K562 (cell line): ENCODE results near the gene CUX1. TPM values are rescaled to one million over a fixed set of nuclear protein-coding genes. Genes with fewer than 3 reads are reported as not detected.
A peak's percentile ranks its signal among the peaks of the same experiment; 100 is the strongest.

Experiments used
- DNMT1 ChIP-seq: fragments of 450-650 bp; IDR thresholded peaks from 2 replicates; pipeline ENCODE4 v1.6.1; 2016; ENCODE audit warnings: antibody characterized with exemption, mild to moderate bottlenecking
- EWSR1 ChIP-seq: fragments of 450-650 bp; IDR thresholded peaks from 2 replicates; pipeline ENCODE4 v1.6.1; 2018; ENCODE audit warnings: borderline replicate concordance, mild to moderate bottlenecking, low read depth, moderate library complexity; ENCODE audit not compliant: partially characterized antibody
- FIP1L1 ChIP-seq: fragments of 200-400 bp; formaldehyde crosslinking; IDR thresholded peaks from 2 replicates; pipeline ENCODE4 v1.6.1; 2018; ENCODE audit warnings: mild to moderate bottlenecking, low read depth, low read length; ENCODE audit not compliant: poor library complexity, severe bottlenecking
- GABPA ChIP-seq: fragments of 200-800 bp; sonication (Bioruptor generic); conservative IDR thresholded peaks from 2 replicates; pipeline ENCODE4 v1.6.1; 2016; ENCODE audit warnings: low read depth, missing genetic modification characterization, missing compliant biosample characterization
- HNRNPL ChIP-seq: fragments of 200-400 bp; formaldehyde crosslinking; IDR thresholded peaks from 2 replicates; pipeline ENCODE4 v1.6.1; 2017; ENCODE audit warnings: low read depth, mild to moderate bottlenecking, low read length
- JUN ChIP-seq, 2 experiments: sonication (generic) in 1 of 2; formaldehyde crosslinking in 1 of 2; IDR thresholded peaks; 2 replicates each; pipeline versions ENCODE4 v1.6.1 to v1.8.0; 2012 to 2022; ENCODE audit warnings: borderline replicate concordance in 2 of 2, mild to moderate bottlenecking in 2 of 2, improper control_type of control experiment in 1 of 2, low read depth in 1 of 2, low read length in 1 of 2, missing genetic modification reagents in 1 of 2
- KAT8 ChIP-seq: fragments of 450-650 bp; IDR thresholded peaks from 2 replicates; pipeline ENCODE4 v1.6.1; 2016; ENCODE audit warnings: low read depth, mild to moderate bottlenecking
- KLF1 ChIP-seq: fragments of 450-650 bp; IDR thresholded peaks from 2 replicates; pipeline ENCODE4 v1.6.1; 2016; ENCODE audit warnings: missing genetic modification characterization, missing compliant biosample characterization
- MTA1 ChIP-seq: fragments of 450-650 bp; IDR thresholded peaks from 2 replicates; pipeline ENCODE4 v1.6.1; 2017; ENCODE audit warnings: borderline replicate concordance
- NFE2 ChIP-seq: IDR thresholded peaks from 2 replicates; pipeline ENCODE4 v1.6.1; 2014; ENCODE audit warnings: antibody characterized with exemption, low read depth
- NFIC ChIP-seq: fragments of 450-650 bp; IDR thresholded peaks from 2 replicates; pipeline ENCODE4 v1.6.1; 2017; ENCODE audit warnings: mild to moderate bottlenecking, inconsistent platforms
- NFRKB ChIP-seq: fragments of 450-650 bp; IDR thresholded peaks from 2 replicates; pipeline ENCODE4 v1.6.1; 2016; ENCODE audit warnings: low read depth
- RCOR1 ChIP-seq, 2 experiments: IDR thresholded peaks; 2 replicates each; pipeline ENCODE4 v1.6.1; 2012; ENCODE audit warnings: low read depth in 2 of 2, low read length in 2 of 2, borderline replicate concordance in 1 of 2, improper control_type of control experiment in 1 of 2
- RFX5 ChIP-seq: IDR thresholded peaks from 2 replicates; pipeline ENCODE4 v1.6.1; 2011; ENCODE audit warnings: low read depth, mild to moderate bottlenecking, improper control_type of control experiment, low read length
- ZNF830 ChIP-seq: fragments of 250-450 bp; sonication (Bioruptor Pico); IDR thresholded peaks from 2 replicates; pipeline ENCODE4 v1.5.0; 2021; ENCODE audit warnings: mild to moderate bottlenecking
- ZSCAN29 ChIP-seq: fragments of 450-650 bp; IDR thresholded peaks from 2 replicates; pipeline ENCODE4 v1.6.1; 2017
- polyA plus RNA-seq, 8 experiments: library from polyadenylated mRNA; depleted of rRNA in 4 of 8; stranded (reverse) in 5 of 8; unstranded in 3 of 8; fragments of >200 nt; fragmentation: Nextera tagmentation in 2 of 8; fragmentation: Illumina TruSeq in 1 of 8; extraction: Ambion mirVana in 2 of 8; extraction: Trizol in 1 of 8; gene quantifications; 2 replicates each; pipeline versions ENCODE4 v1.2.1 to v1.2.3, GENCODE V29; 2011 to 2014; ENCODE audit warnings: inconsistent platforms in 1 of 8, missing spikeins in 1 of 8
- total RNA-seq, 7 experiments: library from RNA; depleted of rRNA in 6 of 7; stranded (reverse); fragments of >200 nt in 6 of 7; fragmentation: Illumina TruSeq in 2 of 7; extraction: Trizol in 2 of 7; gene quantifications; 2 replicates each; pipeline versions ENCODE4 v1.2.1 to v1.2.3, GENCODE V29; 2011 to 2021; ENCODE audit warnings: low replicate concordance in 1 of 7
- TF ChIP-seq, protein P1 (sequence below): fragments of 450-650 bp; IDR thresholded peaks from 2 replicates; pipeline ENCODE4 v1.6.1; 2018; ENCODE audit not compliant: partially characterized antibody
- TF ChIP-seq, protein P2 (sequence below), 2 experiments: IDR thresholded peaks; 2 replicates each; pipeline ENCODE4 v1.6.1; 2011; ENCODE audit warnings: borderline replicate concordance in 1 of 2, control low read depth in 1 of 2, low read depth in 1 of 2, low read length in 1 of 2, mild to moderate bottlenecking in 1 of 2, mixed read lengths in 1 of 2, moderate library complexity in 1 of 2; ENCODE audit not compliant: insufficient read depth in 1 of 2, insufficient read length in 1 of 2, poor library complexity in 1 of 2, severe bottlenecking in 1 of 2; ENCODE audit errors: extremely low read depth in 1 of 2

Gene CUX1
- total and polyA plus RNA-seq, 9 of the 15 experiments (the other 6 are each of a cell fraction or from before 2014, with no cell fraction given): 3.6 to 55.3 (median 25.2) TPM

DNA sequence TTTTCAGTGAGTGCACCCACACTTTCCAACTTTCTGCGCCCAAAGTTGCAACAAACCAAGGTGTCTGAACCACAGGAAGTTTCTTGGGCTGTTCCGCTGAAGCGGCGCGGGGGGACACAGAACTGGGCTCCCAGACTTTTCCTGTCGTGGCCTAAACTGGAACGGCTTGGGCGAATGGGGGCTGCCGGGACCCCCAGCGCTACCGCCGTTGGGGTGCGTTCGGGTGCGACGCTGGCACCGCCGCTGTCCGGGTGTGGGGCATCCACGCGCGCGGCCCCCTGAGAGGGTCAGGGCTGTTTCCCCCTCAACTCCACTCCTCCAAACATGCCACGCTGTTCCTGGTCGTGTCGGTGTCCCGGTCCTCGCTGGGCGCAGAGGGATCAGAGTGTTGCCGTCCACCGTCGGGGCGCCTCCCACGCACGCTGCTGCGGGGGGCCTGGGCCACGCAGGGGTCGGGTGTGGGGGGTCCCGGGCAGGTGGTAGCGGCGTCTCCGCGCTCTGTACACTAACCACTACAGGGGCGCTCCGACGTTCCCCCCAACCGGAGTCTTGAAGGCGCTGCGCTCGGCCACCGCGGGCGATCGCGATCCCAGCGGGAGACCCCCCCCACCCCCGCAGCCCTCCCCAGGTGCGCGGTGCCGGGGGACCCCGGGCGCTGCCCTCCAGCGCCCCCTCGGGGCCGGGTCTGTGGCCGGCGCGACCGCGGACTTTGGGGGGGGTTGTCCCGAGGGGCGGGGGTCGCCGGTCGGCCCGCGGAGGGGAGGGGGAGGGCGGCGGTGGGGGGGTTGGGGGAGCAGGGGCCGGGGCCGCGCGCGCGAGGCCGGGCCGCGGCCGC is 2.2 kb upstream of the CUX1 start (continued):
- TF ChIP-seq, protein P1, sequence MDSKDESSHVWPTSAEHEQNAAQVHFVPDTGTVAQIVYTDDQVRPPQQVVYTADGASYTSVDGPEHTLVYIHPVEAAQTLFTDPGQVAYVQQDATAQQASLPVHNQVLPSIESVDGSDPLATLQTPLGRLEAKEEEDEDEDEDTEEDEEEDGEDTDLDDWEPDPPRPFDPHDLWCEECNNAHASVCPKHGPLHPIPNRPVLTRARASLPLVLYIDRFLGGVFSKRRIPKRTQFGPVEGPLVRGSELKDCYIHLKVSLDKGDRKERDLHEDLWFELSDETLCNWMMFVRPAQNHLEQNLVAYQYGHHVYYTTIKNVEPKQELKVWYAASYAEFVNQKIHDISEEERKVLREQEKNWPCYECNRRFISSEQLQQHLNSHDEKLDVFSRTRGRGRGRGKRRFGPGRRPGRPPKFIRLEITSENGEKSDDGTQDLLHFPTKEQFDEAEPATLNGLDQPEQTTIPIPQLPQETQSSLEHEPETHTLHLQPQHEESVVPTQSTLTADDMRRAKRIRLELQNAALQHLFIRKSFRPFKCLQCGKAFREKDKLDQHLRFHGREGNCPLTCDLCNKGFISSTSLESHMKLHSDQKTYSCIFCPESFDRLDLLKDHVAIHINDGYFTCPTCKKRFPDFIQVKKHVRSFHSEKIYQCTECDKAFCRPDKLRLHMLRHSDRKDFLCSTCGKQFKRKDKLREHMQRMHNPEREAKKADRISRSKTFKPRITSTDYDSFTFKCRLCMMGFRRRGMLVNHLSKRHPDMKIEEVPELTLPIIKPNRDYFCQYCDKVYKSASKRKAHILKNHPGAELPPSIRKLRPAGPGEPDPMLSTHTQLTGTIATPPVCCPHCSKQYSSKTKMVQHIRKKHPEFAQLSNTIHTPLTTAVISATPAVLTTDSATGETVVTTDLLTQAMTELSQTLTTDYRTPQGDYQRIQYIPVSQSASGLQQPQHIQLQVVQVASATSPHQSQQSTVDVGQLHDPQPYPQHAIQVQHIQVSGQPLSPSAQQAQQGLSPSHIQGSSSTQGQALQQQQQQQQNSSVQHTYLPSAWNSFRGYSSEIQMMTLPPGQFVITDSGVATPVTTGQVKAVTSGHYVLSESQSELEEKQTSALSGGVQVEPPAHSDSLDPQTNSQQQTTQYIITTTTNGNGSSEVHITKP: peak; percentile 97
- TF ChIP-seq ZNF830 (no peak), JUN (IDR thresholded peaks at IDR 0.05; ENCODE audit: borderline replicate concordance, low read depth, low read length) (no peak), JUN (CRISPR knock-in tag; IDR thresholded peaks at IDR 0.05; ENCODE audit: borderline replicate concordance) (no peak), RFX5 (no peak), HNRNPL (peak; percentile 51; the same call in 1 of the 2 replicates), DNMT1 (no peak), KLF1 (tag) (no peak), RCOR1 (IDR thresholded peaks at IDR 0.05; ENCODE audit: borderline replicate concordance in 1 of 2, low read depth in 2 of 2, low read length in 2 of 2) (peak in 1 of 2 experiments; percentile 6; a peak in 1 of 4 replicates), NFIC (peak; percentile 69), MTA1 (peak; percentile 77), NFRKB (0 out of 2 replicates have a peak, but pooled peaks have one; percentile 35), GABPA (peak; percentile 43; the same call in 1 of the 2 replicates), FIP1L1 (peak; percentile 87), EWSR1 (no peak), NFE2 (no peak), KAT8 (no peak), ZSCAN29 (peak; percentile 61; the same call in 1 of the 2 replicates)
- TF ChIP-seq, protein P2, sequence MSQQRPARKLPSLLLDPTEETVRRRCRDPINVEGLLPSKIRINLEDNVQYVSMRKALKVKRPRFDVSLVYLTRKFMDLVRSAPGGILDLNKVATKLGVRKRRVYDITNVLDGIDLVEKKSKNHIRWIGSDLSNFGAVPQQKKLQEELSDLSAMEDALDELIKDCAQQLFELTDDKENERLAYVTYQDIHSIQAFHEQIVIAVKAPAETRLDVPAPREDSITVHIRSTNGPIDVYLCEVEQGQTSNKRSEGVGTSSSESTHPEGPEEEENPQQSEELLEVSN (IDR thresholded peaks at IDR 0.05; ENCODE audit: borderline replicate concordance in 1 of 2, extremely low read depth in 1 of 2, insufficient read depth in 1 of 2, insufficient read length in 1 of 2, low read depth in 1 of 2, low read length in 1 of 2, poor library complexity in 1 of 2, severe bottlenecking in 1 of 2): peak; percentile 4 to 56
